NCI-H1048 (cell line): ENCODE measurements around the gene BBOF1.

Source experiments
- DNase-seq: peaks from one replicate; lab custom pipeline; 2025; lab: John Stamatoyannopoulos, UW

The BBOF1 gene

DNA sequence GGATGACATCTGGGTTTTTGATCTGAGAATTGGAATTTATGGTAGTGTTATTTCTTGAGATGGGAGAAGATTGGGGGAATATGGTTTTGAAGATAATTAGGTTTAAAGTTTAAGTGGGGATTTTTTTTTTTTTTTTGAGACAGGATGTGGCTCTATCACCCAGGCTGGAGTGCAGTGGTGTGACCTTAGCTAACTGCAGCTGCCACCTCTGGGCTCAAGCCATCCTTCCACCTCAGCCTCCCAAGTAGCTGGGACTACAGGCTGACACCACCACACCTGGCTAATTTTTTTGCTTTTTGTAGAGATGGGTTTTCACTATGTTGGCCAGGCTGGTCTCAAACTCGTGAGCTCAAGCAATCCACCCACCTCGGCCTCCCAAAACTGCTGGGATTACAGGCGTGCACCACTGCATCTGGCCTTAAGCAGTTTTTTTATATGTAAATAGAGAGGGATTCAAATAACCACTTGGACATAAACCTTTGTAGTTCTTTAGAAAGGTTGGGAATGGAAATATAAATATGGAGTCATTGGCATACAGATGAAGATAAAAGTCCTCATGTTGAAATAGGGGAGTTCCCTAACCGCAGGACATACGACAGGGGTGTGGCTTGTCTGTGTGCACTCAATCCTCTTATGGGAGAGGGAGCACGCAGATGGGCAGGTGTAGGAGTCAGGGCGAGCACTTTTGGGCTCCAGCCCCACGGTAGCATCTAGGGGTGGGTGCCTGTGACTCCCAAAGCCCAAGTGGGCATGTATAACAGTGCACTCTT is 70.3 kb downstream of the BBOF1 start:
- no peak for DNase-seq

- DNase-seq, result no peak
Observed at GRCh38 chr14:74105381-74105780, 86.2 kb downstream of the BBOF1 start.

- no peak for DNase-seq
Observed at GRCh38 chr14:74109369-74109768, 90.2 kb downstream of the BBOF1 start.

DNA sequence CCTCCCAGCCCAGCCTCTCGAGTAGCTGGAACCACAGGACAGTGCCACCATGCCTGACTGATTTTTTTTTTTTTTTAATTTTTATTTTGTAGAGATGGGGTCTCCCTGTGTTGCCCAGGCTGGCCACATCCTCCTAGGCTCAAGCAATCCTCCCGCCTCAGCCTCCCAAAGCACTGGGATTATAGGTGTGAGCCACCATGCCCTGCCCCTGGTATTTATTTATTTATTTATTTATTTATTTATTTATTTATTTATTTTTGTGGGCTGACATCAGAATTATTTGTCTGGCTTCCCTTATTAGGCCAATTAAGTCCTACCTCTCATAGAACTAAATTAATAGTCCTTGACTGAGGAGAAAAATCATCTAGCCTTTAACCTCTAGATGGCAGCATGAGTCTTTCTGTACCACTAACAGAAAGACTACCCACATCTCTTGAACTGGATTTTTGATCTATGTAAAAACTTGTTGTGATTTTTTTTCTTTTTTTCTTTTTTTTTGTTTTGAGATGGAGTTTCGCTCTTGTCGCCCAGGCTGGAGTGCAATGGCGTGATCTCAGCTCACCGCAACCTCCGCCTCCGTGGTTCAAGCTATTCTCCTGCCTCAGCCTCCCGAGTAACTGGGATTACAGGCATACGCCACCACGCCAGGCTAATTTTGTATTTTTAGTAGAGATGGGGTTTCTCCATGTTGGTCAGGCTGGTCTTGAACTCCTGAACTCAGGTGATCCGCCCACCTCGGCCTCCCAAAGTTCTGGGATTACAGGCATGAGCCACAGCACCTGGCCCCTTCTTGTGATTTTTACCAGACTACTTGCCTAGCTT is 92.5 kb downstream of the BBOF1 start:
- peak; percentile 14 for DNase-seq
